GM23248 (cell line): ENCODE measurements around the gene ZNF639. TPM values are rescaled to one million over a fixed set of nuclear protein-coding genes. Genes with fewer than 3 reads are reported as not detected.

Experiments used
- DNase-seq: peaks from one replicate; pipeline ENCODE4 v3.0.0-alpha.2; 2015
- H2AFZ ChIP-seq: fragments of 200-600 bp; sonication (generic); 2 replicates; pipeline ENCODE4 v1.6.1; 2016; ENCODE audit warnings: antibody characterized with exemption
- H3F3A ChIP-seq: fragments of 200-600 bp; sonication (generic); 2 replicates; pipeline ENCODE4 v1.6.1; 2016; ENCODE audit warnings: mild to moderate bottlenecking, antibody characterized with exemption, mixed run types; ENCODE audit not compliant: insufficient read depth
- H3K27ac ChIP-seq: fragments of 200-600 bp; sonication (generic); 2 replicates; pipeline ENCODE4 v1.5.1; 2016; ENCODE audit warnings: mild to moderate bottlenecking
- H3K27me3 ChIP-seq: fragments of 200-600 bp; sonication (generic); replicated peaks from 2 replicates; pipeline ENCODE4 v1.6.1; 2016; ENCODE audit warnings: mild to moderate bottlenecking; ENCODE audit not compliant: insufficient read depth
- H3K36me3 ChIP-seq: fragments of 200-600 bp; sonication (generic); 2 replicates; pipeline ENCODE4 v1.6.1; 2016; ENCODE audit warnings: low read depth, mild to moderate bottlenecking
- H3K4me1 ChIP-seq: fragments of 200-600 bp; sonication (generic); 2 replicates; pipeline ENCODE4 v1.6.1; 2016; ENCODE audit warnings: mild to moderate bottlenecking; ENCODE audit not compliant: insufficient read depth
- H3K4me2 ChIP-seq: fragments of 200-600 bp; sonication (generic); one replicate; pipeline ENCODE4 v1.6.1; 2016; ENCODE audit warnings: mild to moderate bottlenecking; ENCODE audit not compliant: unreplicated experiment
- H3K4me3 ChIP-seq: fragments of 200-600 bp; sonication (generic); 2 replicates; pipeline ENCODE4 v1.5.1; 2016; ENCODE audit warnings: mild to moderate bottlenecking
- H3K79me2 ChIP-seq: fragments of 200-600 bp; sonication (generic); 2 replicates; pipeline ENCODE4 v1.6.1; 2016; ENCODE audit warnings: mild to moderate bottlenecking; ENCODE audit not compliant: insufficient read depth
- H3K9ac ChIP-seq: fragments of 200-600 bp; sonication (generic); 2 replicates; pipeline ENCODE4 v1.6.1; 2016; ENCODE audit warnings: mild to moderate bottlenecking
- H3K9me2 ChIP-seq: fragments of 200-600 bp; sonication (generic); 2 replicates; pipeline ENCODE4 v1.6.1; 2016; ENCODE audit warnings: mixed run types, mild to moderate bottlenecking, moderate library complexity; ENCODE audit not compliant: insufficient read depth
- H3K9me3 ChIP-seq: fragments of 200-600 bp; sonication (generic); one replicate; pipeline ENCODE4 v1.6.1; 2017; ENCODE audit warnings: low read depth
- H4K20me1 ChIP-seq: fragments of 200-600 bp; sonication (generic); 2 replicates; pipeline ENCODE4 v1.6.0; 2016; ENCODE audit not compliant: insufficient read depth
- EZH2 ChIP-seq: fragments of 200-600 bp; sonication (generic); IDR thresholded peaks from 2 replicates; pipeline ENCODE4 v1.6.1; 2018; ENCODE audit warnings: antibody characterized with exemption, mild to moderate bottlenecking; ENCODE audit not compliant: insufficient read depth, poor library complexity, severe bottlenecking
- EZH2phosphoT487 ChIP-seq: fragments of 200-600 bp; sonication (generic); IDR thresholded peaks from 2 replicates; pipeline ENCODE4 v1.6.1; 2018; ENCODE audit warnings: antibody characterized with exemption, moderate library complexity, mild to moderate bottlenecking, low read depth; ENCODE audit not compliant: insufficient read depth
- WGBS, 2 experiments: methylation state at CpG; one replicate each; pipeline ENCODE4 v1.1.6; 2015 to 2017; ENCODE audit warnings: low lambda C conversion rate in 2 of 2, low coverage in 1 of 2; ENCODE audit errors: missing lambda C conversion rate in 2 of 2; 5-methylcytosine and 5-hydroxymethylcytosine counted together
- in situ Hi-C: fragments of 300-500 bp; cut with MboI; formaldehyde crosslinking; loops from 2 replicates; pipeline ENCODE4 v1.15.0; 2020
- polyA plus RNA-seq: library from polyadenylated mRNA; unstranded; fragments of >200 nt; fragmentation: Nextera tagmentation; extraction: Ambion mirVana; gene quantifications from 2 replicates; pipeline ENCODE4 v1.2.1, GENCODE V29; 2016
- total RNA-seq: library from RNA; depleted of rRNA; stranded (reverse); fragments of >200 nt; shearing (Covaris generic); gene quantifications from 2 replicates; pipeline ENCODE4 v1.2.3, GENCODE V29; 2014; rRNA removed

The ZNF639 gene
- total and polyA plus RNA-seq, 2 experiments from 2014 or later, result 27.9 to 68.0 TPM

- 76 to 81% methylated on average over 1 of the region's 1 CpG for WGBS, 2 experiments
- H3K4me3 ChIP-seq, result no peak overlapping the region
- 0 out of 2 replicates have a peak, but pooled peaks cover 6% of the 10 kb centered on the region for H3F3A ChIP-seq
- no peaks in the 10 kb centered on the region for H3K79me2 ChIP-seq
- no peaks in the 10 kb centered on the region for H3K9me2 ChIP-seq
- no peaks in the 10 kb centered on the region for H3K27me3 ChIP-seq
- H2AFZ ChIP-seq, result no peak overlapping the region
- H3K4me1 ChIP-seq, result no peaks in the 10 kb centered on the region
- H3K9me3 ChIP-seq, result no peaks in the 10 kb centered on the region
- in situ Hi-C loops, result no loop called here
- DNase-seq, result no peak
- no peak for TF ChIP-seq EZH2phosphoT487
- no peak for TF ChIP-seq EZH2
- no peaks in the 10 kb centered on the region for H4K20me1 ChIP-seq
- H3K27ac ChIP-seq, result no peak overlapping the region
- no peak overlapping the region for H3K4me2 ChIP-seq
- no peak overlapping the region for H3K9ac ChIP-seq
- H3K36me3 ChIP-seq, result peaks cover 52% of the 10 kb centered on the region
Measured at GRCh38 chr3:179376474-179376873, 53.6 kb downstream of the ZNF639 start.

Other genes starting within 250 kb of the ZNF639 start
- 22.5 and 23.8 TPM in 2 replicates for gene PIK3CA, start 174.7 kb upstream of the ZNF639 start, total RNA-seq
- 8.3 and 8.5 TPM in 2 replicates for gene PIK3CA, start 174.7 kb upstream of the ZNF639 start, polyA plus RNA-seq
- gene KCNMB3, start 71.9 kb upstream of the ZNF639 start, total RNA-seq, result 0.38 and 0.54 TPM in 2 replicates
- gene KCNMB3, start 71.9 kb upstream of the ZNF639 start, polyA plus RNA-seq, result 0.47 and 0.50 TPM in 2 replicates
- 44.7 and 54.9 TPM in 2 replicates for gene MFN1, start 24.7 kb downstream of the ZNF639 start, total RNA-seq
- gene MFN1, start 24.7 kb downstream of the ZNF639 start, polyA plus RNA-seq, result 19.1 and 22.2 TPM in 2 replicates
- 84.7 and 88.1 TPM in 2 replicates for gene GNB4, start 128.4 kb downstream of the ZNF639 start, total RNA-seq
- 42.3 and 47.3 TPM in 2 replicates for gene GNB4, start 128.4 kb downstream of the ZNF639 start, polyA plus RNA-seq
- gene ACTL6A, start 239.9 kb downstream of the ZNF639 start, total RNA-seq, result 44.5 and 98.6 TPM in 2 replicates
- gene ACTL6A, start 239.9 kb downstream of the ZNF639 start, polyA plus RNA-seq, result 82.9 and 93.5 TPM in 2 replicates